Hepatocyte (in vitro differentiated cells): ENCODE data around the gene GRIN3A. TPM values are rescaled to one million over a fixed set of nuclear protein-coding genes. Genes with fewer than 3 reads are reported as not detected.

Source experiments
- DNase-seq: peaks from one replicate; pipeline ENCODE4 v3.0.0-alpha.2; 2016; ENCODE audit warnings: low spot score
- H2AFZ ChIP-seq: fragments of 200-600 bp; sonication (generic); 2 replicates; pipeline ENCODE4 v1.6.0; 2016; ENCODE audit warnings: antibody characterized with exemption, mild to moderate bottlenecking
- H3K27ac ChIP-seq: fragments of 200-600 bp; sonication (generic); 2 replicates; pipeline ENCODE4 v1.5.1; 2016; ENCODE audit warnings: mild to moderate bottlenecking
- H3K27me3 ChIP-seq: fragments of 200-600 bp; sonication (generic); 2 replicates; pipeline ENCODE4 v1.6.1; 2016
- H3K36me3 ChIP-seq: fragments of 200-600 bp; sonication (generic); replicated peaks from 2 replicates; pipeline ENCODE4 v1.5.1; 2016; ENCODE audit warnings: low read depth; ENCODE audit not compliant: insufficient read depth
- H3K4me1 ChIP-seq: fragments of 200-600 bp; sonication (generic); 2 replicates; pipeline ENCODE4 v1.5.1; 2016; ENCODE audit warnings: mild to moderate bottlenecking, moderate library complexity; ENCODE audit not compliant: insufficient read depth
- H3K4me2 ChIP-seq: fragments of 200-600 bp; sonication (generic); 2 replicates; pipeline ENCODE4 v1.6.0; 2016
- H3K4me3 ChIP-seq: fragments of 200-600 bp; sonication (generic); 2 replicates; pipeline ENCODE4 v1.5.1; 2016; ENCODE audit warnings: mild to moderate bottlenecking
- H3K79me2 ChIP-seq: fragments of 200-600 bp; sonication (generic); 2 replicates; pipeline ENCODE4 v1.6.0; 2017; ENCODE audit warnings: mild to moderate bottlenecking
- H3K9me2 ChIP-seq: fragments of 200-600 bp; sonication (generic); replicated peaks from 2 replicates; pipeline ENCODE4 v1.6.0; 2017; ENCODE audit warnings: mild to moderate bottlenecking; ENCODE audit not compliant: insufficient read depth
- H3K9me3 ChIP-seq: fragments of 200-600 bp; sonication (generic); 2 replicates; pipeline ENCODE4 v1.5.1; 2016; ENCODE audit warnings: low read depth, mild to moderate bottlenecking
- H4K20me1 ChIP-seq: fragments of 200-600 bp; sonication (generic); 2 replicates; pipeline ENCODE4 v1.6.0; 2016; ENCODE audit warnings: mild to moderate bottlenecking; ENCODE audit not compliant: insufficient read depth, poor library complexity, severe bottlenecking
- EZH2 ChIP-seq: fragments of 200-600 bp; sonication (generic); IDR thresholded peaks from 2 replicates; pipeline ENCODE4 v1.6.1; 2016; ENCODE audit warnings: antibody characterized with exemption, mild to moderate bottlenecking, borderline replicate concordance
- EZH2phosphoT487 ChIP-seq: fragments of 200-600 bp; sonication (generic); IDR thresholded peaks from one replicate; pipeline ENCODE4 v1.6.1; 2018; ENCODE audit warnings: antibody characterized with exemption, mild to moderate bottlenecking, low read depth, moderate library complexity; ENCODE audit not compliant: unreplicated experiment, severe bottlenecking
- whole genome bisulfite sequencing: methylation state at CpG from one replicate; pipeline ENCODE4 v1.1.6; 2016; ENCODE audit warnings: low lambda C conversion rate; ENCODE audit errors: missing lambda C conversion rate; 5-methylcytosine and 5-hydroxymethylcytosine counted together
- polyA plus RNA-seq: library from polyadenylated mRNA; unstranded; fragments of >200 nt; fragmentation: Nextera tagmentation; extraction: Ambion mirVana; gene quantifications from 2 replicates; pipeline ENCODE4 v1.2.1, GENCODE V29; 2016
- total RNA-seq: library from RNA; depleted of rRNA; stranded (reverse); fragments of >200 nt; gene quantifications from 2 replicates; pipeline ENCODE4 v1.2.3, GENCODE V29; 2014
- TF ChIP-seq, protein P1 (sequence below): fragments of 200-600 bp; sonication (generic); IDR thresholded peaks from 2 replicates; pipeline ENCODE4 v1.5.1; 2016; ENCODE audit warnings: antibody characterized with exemption, mild to moderate bottlenecking; ENCODE audit not compliant: poor library complexity

Gene GRIN3A
- total and polyA plus RNA-seq, 2 experiments from 2014 or later = 0.10 TPM; not detected in 1

- Histone ChIP-seq H3K27me3 (no peaks in the 10 kb centered on the region), H2AFZ (no peak overlapping the region), H3K79me2 (no peaks in the 10 kb centered on the region), H3K9me2 (no peaks in the 10 kb centered on the region), H3K4me3 (no peak overlapping the region), H3K9me3 (no peaks in the 10 kb centered on the region), H3K36me3 (no peaks in the 10 kb centered on the region), H3K4me2 (no peak overlapping the region), H3K4me1 (no peaks in the 10 kb centered on the region), H3K27ac (no peak overlapping the region), H4K20me1 (no peaks in the 10 kb centered on the region)
- no peak for TF ChIP-seq EZH2phosphoT487
- TF ChIP-seq, protein P1, sequence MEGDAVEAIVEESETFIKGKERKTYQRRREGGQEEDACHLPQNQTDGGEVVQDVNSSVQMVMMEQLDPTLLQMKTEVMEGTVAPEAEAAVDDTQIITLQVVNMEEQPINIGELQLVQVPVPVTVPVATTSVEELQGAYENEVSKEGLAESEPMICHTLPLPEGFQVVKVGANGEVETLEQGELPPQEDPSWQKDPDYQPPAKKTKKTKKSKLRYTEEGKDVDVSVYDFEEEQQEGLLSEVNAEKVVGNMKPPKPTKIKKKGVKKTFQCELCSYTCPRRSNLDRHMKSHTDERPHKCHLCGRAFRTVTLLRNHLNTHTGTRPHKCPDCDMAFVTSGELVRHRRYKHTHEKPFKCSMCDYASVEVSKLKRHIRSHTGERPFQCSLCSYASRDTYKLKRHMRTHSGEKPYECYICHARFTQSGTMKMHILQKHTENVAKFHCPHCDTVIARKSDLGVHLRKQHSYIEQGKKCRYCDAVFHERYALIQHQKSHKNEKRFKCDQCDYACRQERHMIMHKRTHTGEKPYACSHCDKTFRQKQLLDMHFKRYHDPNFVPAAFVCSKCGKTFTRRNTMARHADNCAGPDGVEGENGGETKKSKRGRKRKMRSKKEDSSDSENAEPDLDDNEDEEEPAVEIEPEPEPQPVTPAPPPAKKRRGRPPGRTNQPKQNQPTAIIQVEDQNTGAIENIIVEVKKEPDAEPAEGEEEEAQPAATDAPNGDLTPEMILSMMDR = no peak
- WGBS = 84% methylated on average over 3 of the region's 3 CpGs
- DNase-seq = no peak
These were observed 26.0 kb upstream of the GRIN3A start for GRCh38 chr9:101764472-101764871.

DNA sequence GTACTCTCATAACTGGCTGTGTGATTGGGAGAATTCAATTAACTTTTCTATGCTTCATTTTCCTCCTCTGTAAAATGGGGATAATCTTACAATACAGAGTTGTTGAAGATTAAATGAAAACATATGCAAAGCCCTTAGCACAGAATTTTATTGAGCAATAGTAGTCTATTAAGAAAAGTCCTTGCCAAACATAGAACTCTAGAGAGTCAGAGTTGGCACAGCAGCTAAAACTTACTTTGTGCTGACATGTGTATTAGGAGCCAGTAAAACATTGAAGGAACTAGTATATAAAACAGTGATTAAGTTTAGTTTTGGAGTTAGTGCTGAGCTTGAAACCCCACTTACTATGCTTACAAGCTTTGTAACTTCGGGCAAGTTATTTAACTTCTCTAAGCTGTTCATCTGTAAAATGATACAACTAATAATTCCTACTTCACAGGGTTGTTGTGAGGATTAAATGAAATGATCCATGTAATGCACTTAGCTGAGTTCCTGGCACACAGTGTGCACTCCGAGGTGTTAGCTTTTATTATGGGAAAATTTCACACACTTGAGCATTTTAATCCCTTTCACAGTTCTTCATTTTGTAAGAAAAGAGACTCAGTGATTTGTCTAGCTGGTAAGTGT is 20.0 kb upstream of the GRIN3A start:
- TF ChIP-seq, protein P1 = no peak
- TF ChIP-seq EZH2 (no peak), EZH2phosphoT487 (no peak)

GRCh38 chr9:101753716-101754115 is 15.3 kb upstream of the GRIN3A start:
- no peaks in the 10 kb centered on the region for H3K36me3 ChIP-seq
- no peaks in the 10 kb centered on the region for H3K4me1 ChIP-seq
- no peaks in the 10 kb centered on the region for H3K79me2 ChIP-seq
- H3K27ac ChIP-seq = no peak overlapping the region
- H3K4me2 ChIP-seq = no peak overlapping the region
- no peak overlapping the region for H2AFZ ChIP-seq
- no peaks in the 10 kb centered on the region for H3K27me3 ChIP-seq
- no peaks in the 10 kb centered on the region for H3K9me2 ChIP-seq
- H3K4me3 ChIP-seq = no peak overlapping the region
- no peak for TF ChIP-seq EZH2phosphoT487
- TF ChIP-seq EZH2 = no peak
- TF ChIP-seq, protein P1 = no peak
- no peaks in the 10 kb centered on the region for H4K20me1 ChIP-seq
- 90% methylated on average over 5 of the region's 5 CpGs for WGBS
- no peaks in the 10 kb centered on the region for H3K9me3 ChIP-seq
- DNase-seq = no peak

More for the DNA sequence above, 20.0 kb upstream of the GRIN3A start:
- H4K20me1 ChIP-seq = no peaks in the 10 kb centered on the region
- WGBS = 50% methylated on average over 2 of the region's 2 CpGs
- no peaks in the 10 kb centered on the region for H3K9me2 ChIP-seq
- H3K27me3 ChIP-seq = no peaks in the 10 kb centered on the region
- H3K36me3 ChIP-seq = no peaks in the 10 kb centered on the region
- no peaks in the 10 kb centered on the region for H3K9me3 ChIP-seq
- H3K4me1 ChIP-seq = no peaks in the 10 kb centered on the region
- no peak overlapping the region for H2AFZ ChIP-seq
- H3K79me2 ChIP-seq = no peaks in the 10 kb centered on the region
- no peak for DNase-seq
- no peak overlapping the region for H3K4me2 ChIP-seq
- no peak overlapping the region for H3K27ac ChIP-seq
- no peak overlapping the region for H3K4me3 ChIP-seq
